GM12878 (cell line): Measurements from ENCODE around the gene HMGN1. TPM values are rescaled to one million over a fixed set of nuclear protein-coding genes. Genes with fewer than 3 reads are reported as not detected.

Experiments used
- ATAC-seq: fragments of 200-7000 bp; cut with Tn5 transposase; 3 replicates; pipeline ENCODE4 v1.9.1; 2020; ENCODE audit warnings: mild to moderate bottlenecking, moderate library complexity
- BruUV-seq: library from RNA; stranded (reverse); fragments of 400-500 nt; replicated peaks from 2 replicates; lab custom pipeline; 2021; lab: Mats Ljungman, UMichigan
- CTCF ChIA-PET: fragments of 300-600 bp; sonication (Branson Sonifier 250); formaldehyde crosslinking; extraction: SDS; loops from one replicate; lab custom pipeline; 2021; ENCODE audit warnings: inconsistent platforms; lab: Yijun Ruan, JAX
- POLR2A ChIA-PET: fragments of 350-600 bp; formaldehyde crosslinking; extraction: SDS; loops from one replicate; lab custom pipeline; 2021; ENCODE audit warnings: inconsistent platforms; lab: Charles Lee
- RAD21 ChIA-PET: fragments of 300-600 bp; sonication (Branson Sonifier 250); formaldehyde crosslinking; loops from one replicate; lab custom pipeline; 2023; ENCODE audit warnings: antibody characterized with exemption; ENCODE audit not compliant: unreplicated experiment; lab: Charles Lee
- SMC1A ChIA-PET: fragments of 300-600 bp; sonication (Branson Sonifier 250); formaldehyde crosslinking; loops from one replicate; lab custom pipeline; 2023; ENCODE audit not compliant: unreplicated experiment, uncharacterized antibody; lab: Charles Lee
- DNase-seq: peaks from one replicate; pipeline ENCODE4 v3.0.0-alpha.2; 2011; ENCODE audit warnings: low read depth, low spot score
- FAIRE-seq: peaks from 3 replicates; lab custom pipeline; 2011; peaks lifted over from hg19 to GRCh38; lab: Jason Lieb, UNC
- H2AFZ ChIP-seq: 2 replicates; pipeline ENCODE4 v1.6.0; 2011; ENCODE audit warnings: low read depth, low read length, control low read depth; ENCODE audit not compliant: control insufficient read depth
- H3K27ac ChIP-seq: 2 replicates; pipeline ENCODE4 v1.5.1; 2011; ENCODE audit warnings: control low read depth; ENCODE audit not compliant: control insufficient read depth, insufficient read depth
- H3K27me3 ChIP-seq, 2 experiments: replicated peaks in 1 of 2; 2 replicates each; pipeline versions ENCODE4 v1.6.0 to v1.6.1; 2011; ENCODE audit warnings: low read length in 1 of 2; ENCODE audit not compliant: control insufficient read depth in 2 of 2, insufficient read depth in 2 of 2
- H3K36me3 ChIP-seq, 2 experiments: 2 replicates each; pipeline ENCODE4 v1.5.1; 2011; ENCODE audit warnings: low read length in 1 of 2; ENCODE audit not compliant: control insufficient read depth in 2 of 2, insufficient read depth in 2 of 2
- H3K4me1 ChIP-seq: 2 replicates; pipeline ENCODE4 v1.6.1; 2011; ENCODE audit warnings: mild to moderate bottlenecking, low read length, moderate library complexity, mixed read lengths; ENCODE audit not compliant: control insufficient read depth, insufficient read depth
- H3K4me2 ChIP-seq: 2 replicates; pipeline ENCODE4 v1.6.0; 2011; ENCODE audit warnings: control low read depth; ENCODE audit not compliant: control insufficient read depth, insufficient read depth
- H3K4me3 ChIP-seq: fragments of 200-600 bp; sonication (generic); 2 replicates; pipeline ENCODE4 v1.5.1; 2016
- H3K79me2 ChIP-seq: 2 replicates; pipeline ENCODE4 v1.6.0; 2011; ENCODE audit warnings: low read length; ENCODE audit not compliant: control insufficient read depth, insufficient read depth
- H3K9ac ChIP-seq: 2 replicates; pipeline ENCODE4 v1.8.0; 2011; ENCODE audit warnings: low read length, control low read depth, mixed read lengths; ENCODE audit not compliant: control insufficient read depth, insufficient read depth
- H3K9me3 ChIP-seq: replicated peaks from 3 replicates; pipeline ENCODE4 v1.5.1; 2011; ENCODE audit warnings: mild to moderate bottlenecking, low read length; ENCODE audit not compliant: control insufficient read depth, insufficient read depth
- H4K20me1 ChIP-seq: 2 replicates; pipeline ENCODE4 v1.6.0; 2011; ENCODE audit not compliant: control insufficient read depth, insufficient read depth
- BACH1 ChIP-seq: fragments of 450-650 bp; IDR thresholded peaks from 2 replicates; pipeline ENCODE4 v1.6.1; 2017; ENCODE audit warnings: mild to moderate bottlenecking, borderline replicate concordance
- CHD2 ChIP-seq: IDR thresholded peaks from 2 replicates; pipeline ENCODE4 v1.6.1; 2011; ENCODE audit warnings: low read depth, low read length, improper control_type of control experiment, borderline replicate concordance
- CHD4 ChIP-seq: fragments of 200-600 bp; sonication (generic); IDR thresholded peaks from 2 replicates; pipeline ENCODE4 v1.6.1; 2016; ENCODE audit warnings: mild to moderate bottlenecking
- NFYB ChIP-seq: IDR thresholded peaks from 2 replicates; pipeline ENCODE4 v1.6.1; 2011; ENCODE audit warnings: low read depth, mild to moderate bottlenecking, low read length, improper control_type of control experiment, moderate library complexity; ENCODE audit not compliant: insufficient read depth
- NR2C2 ChIP-seq: IDR thresholded peaks from 2 replicates; pipeline ENCODE4 v1.6.1; 2011; ENCODE audit warnings: borderline replicate concordance, low read depth; ENCODE audit not compliant: control insufficient read depth, insufficient read length
- POLR2AphosphoS2 ChIP-seq: IDR thresholded peaks from 2 replicates; pipeline ENCODE4 v1.6.1; 2011; ENCODE audit warnings: low read depth, mild to moderate bottlenecking, low read length, improper control_type of control experiment, moderate library complexity
- POLR2AphosphoS5 ChIP-seq: IDR thresholded peaks from 2 replicates; pipeline ENCODE4 v1.6.1; 2011; ENCODE audit warnings: mild to moderate bottlenecking, low read length, inconsistent platforms
- SMAD1 ChIP-seq: fragments of 450-650 bp; IDR thresholded peaks from 2 replicates; pipeline ENCODE4 v1.6.1; 2018; ENCODE audit warnings: mild to moderate bottlenecking, low read depth; ENCODE audit not compliant: partially characterized antibody
- SRF ChIP-seq, 2 experiments: IDR thresholded peaks; 2 replicates each; pipeline ENCODE4 v1.6.1; 2011; ENCODE audit warnings: low read depth in 2 of 2, low read length in 2 of 2, mild to moderate bottlenecking in 1 of 2, moderate library complexity in 1 of 2
- SUPT20H ChIP-seq: IDR thresholded peaks from 2 replicates; pipeline ENCODE4 v1.6.1; 2011; ENCODE audit warnings: low read depth, mild to moderate bottlenecking, low read length, moderate library complexity, borderline replicate concordance; ENCODE audit not compliant: control insufficient read depth
- YBX1 ChIP-seq: fragments of 450-650 bp; IDR thresholded peaks from 2 replicates; pipeline ENCODE4 v1.6.1; 2016; ENCODE audit warnings: antibody characterized with exemption
- ZNF384 ChIP-seq: IDR thresholded peaks from 2 replicates; pipeline ENCODE4 v1.6.1; 2012; ENCODE audit warnings: low read depth, mild to moderate bottlenecking, low read length, improper control_type of control experiment, borderline replicate concordance
- WGBS: methylation state at CpG from one replicate; pipeline ENCODE4 v1.1.6; 2016; ENCODE audit warnings: low lambda C conversion rate; ENCODE audit not compliant: insufficient replicate concordance, insufficient coverage; ENCODE audit errors: missing lambda C conversion rate; 5-methylcytosine and 5-hydroxymethylcytosine counted together
- in situ Hi-C: fragments of 300-500 bp; cut with MboI; formaldehyde crosslinking; loops from 9 replicates; pipeline ENCODE4 v1.14.3; 2018; ENCODE audit warnings: mixed read lengths
- intact Hi-C: fragments of 100-400 bp; cut with micrococcal nuclease; formaldehyde crosslinking; loops from one replicate; pipeline ENCODE4 v1.14.2; 2022; ENCODE audit not compliant: unreplicated experiment
- polyA plus RNA-seq, 11 experiments: library from polyadenylated mRNA; depleted of rRNA in 4 of 11; unstranded in 6 of 11; stranded (reverse) in 5 of 11; fragments of >200 nt; fragmentation: Nextera tagmentation in 4 of 11; fragmentation: Illumina TruSeq in 1 of 11; extraction: Ambion mirVana in 4 of 11; extraction: Trizol in 1 of 11; gene quantifications; 1 replicate in 1 of 11; 2 replicates in 10 of 11; pipeline versions ENCODE4 v1.2.1 to v1.2.3, GENCODE V29; 2011 to 2016; ENCODE audit warnings: inconsistent platforms in 2 of 11, missing spikeins in 2 of 11, low read depth in 1 of 11
- total RNA-seq, 4 experiments: library from RNA; depleted of rRNA in 3 of 4; stranded (reverse); fragments of >200 nt in 3 of 4; fragmentation: Illumina TruSeq in 1 of 4; extraction: Trizol in 1 of 4; gene quantifications; 2 replicates each; pipeline versions ENCODE4 v1.2.1 to v1.2.3, GENCODE V29; 2013 to 2021
- TF ChIP-seq, protein P1 (sequence below): fragments of 450-650 bp; IDR thresholded peaks from 2 replicates; pipeline ENCODE4 v1.6.1; 2017; ENCODE audit warnings: mild to moderate bottlenecking
- TF ChIP-seq, protein P2 (sequence below): fragments of 450-650 bp; IDR thresholded peaks from 2 replicates; pipeline ENCODE4 v1.6.1; 2017; ENCODE audit warnings: low read depth, mild to moderate bottlenecking, moderate library complexity
- TF ChIP-seq, protein P3 (sequence below): fragments of 150-350 bp; IDR thresholded peaks from 2 replicates; pipeline ENCODE4 v1.6.1; 2016; ENCODE audit warnings: low read depth, low read length
- TF ChIP-seq, protein P4 (sequence below): IDR thresholded peaks from 2 replicates; pipeline ENCODE4 v1.6.1; 2011; ENCODE audit warnings: low read depth, mild to moderate bottlenecking, low read length, moderate library complexity, borderline replicate concordance; ENCODE audit errors: extremely low read depth

Gene HMGN1
- total and polyA plus RNA-seq, 10 of the 15 experiments (the other 5 are each of a cell fraction or from before 2014, with no cell fraction given) = 120 to 798 (median 396) TPM

DNA sequence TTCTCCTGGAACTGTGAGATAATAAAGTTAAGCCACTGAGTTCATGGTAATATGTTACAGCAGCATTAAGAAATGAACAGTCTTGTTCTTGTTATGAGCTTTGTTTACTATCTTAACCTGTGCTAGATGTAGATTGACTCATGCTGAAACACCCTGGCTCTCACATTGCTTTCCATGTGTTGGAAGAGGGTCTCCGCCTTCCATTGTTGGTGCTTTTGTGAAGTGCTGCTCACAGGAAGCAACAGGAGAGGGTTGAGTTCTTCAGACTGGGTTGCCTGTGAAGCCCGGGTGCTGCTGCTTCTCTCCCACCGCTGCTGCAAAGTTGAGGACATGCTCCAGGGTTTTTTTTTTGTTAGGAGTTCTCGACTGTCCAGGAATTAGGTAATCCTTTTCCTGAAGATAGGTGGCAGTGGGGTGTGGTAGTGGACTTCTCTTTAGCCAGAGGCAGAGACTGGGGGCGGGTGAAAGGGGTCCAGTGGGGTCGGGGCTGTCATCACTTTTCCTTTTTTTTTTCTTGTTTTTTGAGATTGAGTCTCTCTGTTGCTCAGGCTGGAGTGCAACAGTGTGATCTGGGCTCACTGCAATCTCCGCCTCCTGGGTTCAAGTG, 28.7 kb upstream of the HMGN1 start:
- SMC1A ChIA-PET = no interaction called here
- RAD21 ChIA-PET = no interaction called here
- in situ Hi-C loops = no loop called here
- no peak overlapping the region for H3K27ac ChIP-seq
- no peak overlapping the region for H3K4me3 ChIP-seq
- BruUV-seq = no TSS peak
- no peak overlapping the region for H3K4me2 ChIP-seq
- peaks cover 8% of the 10 kb centered on the region for H3K4me1 ChIP-seq
- H3K9ac ChIP-seq = no peak overlapping the region
- TF ChIP-seq NR2C2 (no peak), POLR2AphosphoS5 (no peak), ZNF384 (no peak), SRF (IDR thresholded peaks at IDR 0.05; ENCODE audit: low read depth in 2 of 2, low read length in 2 of 2) (no peak), SUPT20H (no peak), NFYB (no peak), POLR2AphosphoS2 (no peak), BACH1 (no peak), CHD4 (no peak), YBX1 (no peak), SMAD1 (no peak), CHD2 (no peak)
- TF ChIP-seq, protein P1, sequence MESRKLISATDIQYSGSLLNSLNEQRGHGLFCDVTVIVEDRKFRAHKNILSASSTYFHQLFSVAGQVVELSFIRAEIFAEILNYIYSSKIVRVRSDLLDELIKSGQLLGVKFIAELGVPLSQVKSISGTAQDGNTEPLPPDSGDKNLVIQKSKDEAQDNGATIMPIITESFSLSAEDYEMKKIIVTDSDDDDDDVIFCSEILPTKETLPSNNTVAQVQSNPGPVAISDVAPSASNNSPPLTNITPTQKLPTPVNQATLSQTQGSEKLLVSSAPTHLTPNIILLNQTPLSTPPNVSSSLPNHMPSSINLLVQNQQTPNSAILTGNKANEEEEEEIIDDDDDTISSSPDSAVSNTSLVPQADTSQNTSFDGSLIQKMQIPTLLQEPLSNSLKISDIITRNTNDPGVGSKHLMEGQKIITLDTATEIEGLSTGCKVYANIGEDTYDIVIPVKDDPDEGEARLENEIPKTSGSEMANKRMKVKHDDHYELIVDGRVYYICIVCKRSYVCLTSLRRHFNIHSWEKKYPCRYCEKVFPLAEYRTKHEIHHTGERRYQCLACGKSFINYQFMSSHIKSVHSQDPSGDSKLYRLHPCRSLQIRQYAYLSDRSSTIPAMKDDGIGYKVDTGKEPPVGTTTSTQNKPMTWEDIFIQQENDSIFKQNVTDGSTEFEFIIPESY = no peak
- TF ChIP-seq, protein P2, sequence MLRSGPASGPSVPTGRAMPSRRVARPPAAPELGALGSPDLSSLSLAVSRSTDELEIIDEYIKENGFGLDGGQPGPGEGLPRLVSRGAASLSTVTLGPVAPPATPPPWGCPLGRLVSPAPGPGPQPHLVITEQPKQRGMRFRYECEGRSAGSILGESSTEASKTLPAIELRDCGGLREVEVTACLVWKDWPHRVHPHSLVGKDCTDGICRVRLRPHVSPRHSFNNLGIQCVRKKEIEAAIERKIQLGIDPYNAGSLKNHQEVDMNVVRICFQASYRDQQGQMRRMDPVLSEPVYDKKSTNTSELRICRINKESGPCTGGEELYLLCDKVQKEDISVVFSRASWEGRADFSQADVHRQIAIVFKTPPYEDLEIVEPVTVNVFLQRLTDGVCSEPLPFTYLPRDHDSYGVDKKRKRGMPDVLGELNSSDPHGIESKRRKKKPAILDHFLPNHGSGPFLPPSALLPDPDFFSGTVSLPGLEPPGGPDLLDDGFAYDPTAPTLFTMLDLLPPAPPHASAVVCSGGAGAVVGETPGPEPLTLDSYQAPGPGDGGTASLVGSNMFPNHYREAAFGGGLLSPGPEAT = no peak
- TF ChIP-seq, protein P3, sequence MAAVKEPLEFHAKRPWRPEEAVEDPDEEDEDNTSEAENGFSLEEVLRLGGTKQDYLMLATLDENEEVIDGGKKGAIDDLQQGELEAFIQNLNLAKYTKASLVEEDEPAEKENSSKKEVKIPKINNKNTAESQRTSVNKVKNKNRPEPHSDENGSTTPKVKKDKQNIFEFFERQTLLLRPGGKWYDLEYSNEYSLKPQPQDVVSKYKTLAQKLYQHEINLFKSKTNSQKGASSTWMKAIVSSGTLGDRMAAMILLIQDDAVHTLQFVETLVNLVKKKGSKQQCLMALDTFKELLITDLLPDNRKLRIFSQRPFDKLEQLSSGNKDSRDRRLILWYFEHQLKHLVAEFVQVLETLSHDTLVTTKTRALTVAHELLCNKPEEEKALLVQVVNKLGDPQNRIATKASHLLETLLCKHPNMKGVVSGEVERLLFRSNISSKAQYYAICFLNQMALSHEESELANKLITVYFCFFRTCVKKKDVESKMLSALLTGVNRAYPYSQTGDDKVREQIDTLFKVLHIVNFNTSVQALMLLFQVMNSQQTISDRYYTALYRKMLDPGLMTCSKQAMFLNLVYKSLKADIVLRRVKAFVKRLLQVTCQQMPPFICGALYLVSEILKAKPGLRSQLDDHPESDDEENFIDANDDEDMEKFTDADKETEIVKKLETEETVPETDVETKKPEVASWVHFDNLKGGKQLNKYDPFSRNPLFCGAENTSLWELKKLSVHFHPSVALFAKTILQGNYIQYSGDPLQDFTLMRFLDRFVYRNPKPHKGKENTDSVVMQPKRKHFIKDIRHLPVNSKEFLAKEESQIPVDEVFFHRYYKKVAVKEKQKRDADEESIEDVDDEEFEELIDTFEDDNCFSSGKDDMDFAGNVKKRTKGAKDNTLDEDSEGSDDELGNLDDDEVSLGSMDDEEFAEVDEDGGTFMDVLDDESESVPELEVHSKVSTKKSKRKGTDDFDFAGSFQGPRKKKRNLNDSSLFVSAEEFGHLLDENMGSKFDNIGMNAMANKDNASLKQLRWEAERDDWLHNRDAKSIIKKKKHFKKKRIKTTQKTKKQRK = no peak
- TF ChIP-seq, protein P4, sequence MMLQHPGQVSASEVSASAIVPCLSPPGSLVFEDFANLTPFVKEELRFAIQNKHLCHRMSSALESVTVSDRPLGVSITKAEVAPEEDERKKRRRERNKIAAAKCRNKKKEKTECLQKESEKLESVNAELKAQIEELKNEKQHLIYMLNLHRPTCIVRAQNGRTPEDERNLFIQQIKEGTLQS = no peak
- no peak overlapping the region for H2AFZ ChIP-seq
- WGBS = 50% methylated on average over 7 of the region's 7 CpGs
- H3K27me3 ChIP-seq = no peaks in the 10 kb centered on the region
- no peaks in the 10 kb centered on the region for H3K79me2 ChIP-seq
- no peaks in the 10 kb centered on the region for H3K9me3 ChIP-seq
- no peak for FAIRE-seq
- no peak for ATAC-seq
- H4K20me1 ChIP-seq = no peaks in the 10 kb centered on the region
- intact Hi-C loops = no loop called here
- POLR2A ChIA-PET = no interaction called here
- no peak for DNase-seq
- no peaks in the 10 kb centered on the region for H3K36me3 ChIP-seq
- CTCF ChIA-PET = no interaction called here
